ENCODE data around the gene DROSHA. TPM values are rescaled to one million over a fixed set of nuclear protein-coding genes. Genes with fewer than 3 reads are reported as not detected.

The DROSHA gene
- total and polyA plus RNA-seq, 2 of the 4 experiments (the other 2 are of a cell fraction): 36.4 to 36.5 TPM

GRCh38 chr5:31366941-31367340 lies 165.0 kb downstream of the DROSHA start:
- no peak for ATAC-seq (ENCODE audit: low read depth)

More at GRCh38 chr5:31366941-31367340, 165.0 kb downstream of the DROSHA start:
- WGBS, 2 experiments (ENCODE audit: extremely low coverage in 2 of 2, insufficient read length in 1 of 2): 83% methylated on average over 1 of the region's 5 CpGs; no CpG with 5 or more reads in 1 of the 2 experiments
- TF ChIP-seq MXI1 (IDR thresholded peaks at IDR 0.05; ENCODE audit: borderline replicate concordance, low read depth, low read length) (no peak), BHLHE40 (IDR thresholded peaks at IDR 0.05; ENCODE audit: low read depth, low read length) (no peak), SMC3 (IDR thresholded peaks at IDR 0.05; ENCODE audit: low read depth, low read length) (no peak), POLR2A (IDR thresholded peaks at IDR 0.05; ENCODE audit: low read depth, low read length) (no peak), MAFK (IDR thresholded peaks at IDR 0.05; ENCODE audit: low read depth, low read length) (peak; percentile 45; the same call in 1 of the 2 replicates), CTCF (conservative IDR thresholded peaks at IDR 0.05; ENCODE audit: low read depth, low read length) (no peak), CEBPB (IDR thresholded peaks at IDR 0.05; ENCODE audit: low read depth, low read length) (no peak), FOS (IDR thresholded peaks at IDR 0.05; ENCODE audit: low read depth, low read length) (no peak)
- Histone ChIP-seq H4K91ac (ENCODE audit: insufficient read depth, low read depth, low read length) (peak overlapping the region; percentile 89), H3K23ac (ENCODE audit: low read depth, low read length) (peak overlapping the region; percentile 80), H4K20me1 (ENCODE audit: insufficient read depth, low read length) (no peaks in the 10 kb centered on the region), H2AK5ac (ENCODE audit: low read depth, low read length) (peak overlapping the region; percentile 83), H3K9me3 (ENCODE audit: control insufficient read depth, insufficient read depth, low read length) (no peaks in the 10 kb centered on the region), H3K56ac (ENCODE audit: extremely low read depth, insufficient read depth, low read length) (peak overlapping the region; percentile 98), H3K9me1 (ENCODE audit: insufficient read depth, low read length) (peaks cover 8% of the 10 kb centered on the region), H3K4me3 (ENCODE audit: insufficient read depth, low read depth, low read length) (no peak overlapping the region), H3K9ac (ENCODE audit: low read depth, low read length) (no peak overlapping the region), H2BK15ac (ENCODE audit: low read depth, low read length) (peak overlapping the region; percentile 89; the same call in 2 of the 3 replicates), H2BK120ac (ENCODE audit: low read depth, low read length) (peak overlapping the region; percentile 98), H3K79me1 (ENCODE audit: low read depth in 1 of 2, low read length in 2 of 2) (no peaks in the 10 kb centered on the region), H2AFZ (replicated peaks; ENCODE audit: low read length, poor library complexity) (peak overlapping the region; percentile 60), H3K4ac (ENCODE audit: low read depth, low read length) (peak overlapping the region; percentile 96), H2BK5ac (ENCODE audit: low read depth, low read length, poor library complexity, severe bottlenecking) (peak overlapping the region; percentile 99), H3K27me3 (ENCODE audit: control insufficient read depth, insufficient read depth, low read length) (no peaks in the 10 kb centered on the region), H3K27ac (ENCODE audit: insufficient read depth, low read length) (peak overlapping the region; percentile 13; the same call in 1 of the 2 replicates), H3K36me3 (ENCODE audit: control insufficient read depth, insufficient read depth, low read length) (no peaks in the 10 kb centered on the region), H2AK9ac (replicated peaks; ENCODE audit: low read depth, low read length, poor library complexity) (no peak overlapping the region), H4K8ac (ENCODE audit: low read depth in 2 of 2, low read length in 2 of 2) (peak overlapping the region; percentile 96), H3K14ac (replicated peaks; ENCODE audit: low read depth, low read length) (peak overlapping the region; percentile 74), H2BK20ac (ENCODE audit: low read depth, low read length) (peak overlapping the region; percentile 99), H3K4me2 (ENCODE audit: low read depth, low read length) (no peak overlapping the region), H3K4me1 (ENCODE audit: control insufficient read depth, insufficient read depth, low read length) (peaks cover 27% of the 10 kb centered on the region), H3K18ac (ENCODE audit: low read depth, low read length) (peak overlapping the region; percentile 95), H4K5ac (ENCODE audit: low read depth, low read length) (peak overlapping the region; percentile 87)
- peak; percentile 35 for DNase-seq
- BruUV-seq (replicated peaks): no TSS peak
- ChIA-PET POLR2A (ENCODE audit: unreplicated experiment) (no interaction called here), CTCF (interaction anchor here (0.5 to 0.6 kb wide), 3 partner anchors 16 to 670 kb away, joined by 3 to 4 read pairs (median 3); no protein-coding TSS in a partner anchor)
- dilution Hi-C loops (cut with HindIII; ENCODE audit: low sequenced_read_pairs, unreplicated experiment) (no loop called here), intact Hi-C loops (cut with micrococcal nuclease) (no loop called here), in situ Hi-C loops (cut with MboI; ENCODE audit: low sequenced_read_pairs) (no loop called here)
